A549 (cell line): ENCODE data around the gene ELMOD1. TPM values are rescaled to one million over a fixed set of nuclear protein-coding genes. Genes with fewer than 3 reads are reported as not detected.

Source experiments
- ATAC-seq, 2 experiments: fragments of 200-7000 bp in 1 of 2; fragments of >200 bp in 1 of 2; cut with Nextera tagmentation in 1 of 2; cut with Tn5 transposase in 1 of 2; 3 replicates each; pipeline versions ENCODE4 v1.8.0 to v1.9.1; 2018 to 2020; ENCODE audit warnings: mild to moderate bottlenecking in 1 of 2, moderate library complexity in 1 of 2
- CTCF ChIA-PET: fragments of 300-600 bp; sonication (Branson Sonifier 250); formaldehyde crosslinking; extraction: SDS; loops from one replicate; lab custom pipeline; 2021; ENCODE audit warnings: antibody characterized with exemption, inconsistent platforms; lab: Yijun Ruan, JAX
- POLR2A ChIA-PET: fragments of 350-600 bp; formaldehyde crosslinking; extraction: SDS; loops from one replicate; lab custom pipeline; 2021; ENCODE audit warnings: antibody characterized with exemption, inconsistent platforms; lab: Yijun Ruan, JAX
- DNase-seq, 2 experiments: peaks; one replicate each; pipeline versions ENCODE4 v3.0.0 to v3.0.0-alpha.2; 2011 to 2016; ENCODE audit warnings: low read depth in 1 of 2, low spot score in 1 of 2
- FAIRE-seq: peaks from 2 replicates; lab custom pipeline; 2011; peaks lifted over from hg19 to GRCh38; lab: Jason Lieb, UNC
- H3K27ac ChIP-seq, 2 experiments: fragments of >200 bp; sonication (Bioruptor Twin); formaldehyde crosslinking; 3 replicates each; pipeline ENCODE4 v1.5.1; 2016 to 2017
- H3K4me1 ChIP-seq: fragments of >200 bp; sonication (Bioruptor Twin); formaldehyde crosslinking; 3 replicates; pipeline ENCODE4 v1.6.1; 2016
- H3K4me2 ChIP-seq: fragments of >200 bp; sonication (Bioruptor Twin); formaldehyde crosslinking; 3 replicates; pipeline ENCODE4 v1.6.1; 2016
- H3K4me3 ChIP-seq: fragments of >200 bp; sonication (Bioruptor Twin); formaldehyde crosslinking; 3 replicates; pipeline ENCODE4 v1.5.1; 2016
- H3K9me3 ChIP-seq: fragments of >200 bp; sonication (Bioruptor Twin); formaldehyde crosslinking; 3 replicates; pipeline ENCODE4 v1.6.1; 2016
- ESRRA ChIP-seq: fragments of 150-350 bp; IDR thresholded peaks from 2 replicates; pipeline ENCODE4 v1.6.1; 2014; ENCODE audit warnings: mild to moderate bottlenecking, low read length, borderline replicate concordance
- GATA3 ChIP-seq: IDR thresholded peaks from 2 replicates; pipeline ENCODE4 v1.6.1; 2012; ENCODE audit warnings: borderline replicate concordance
- HDAC2 ChIP-seq: fragments of 200-600 bp; sonication (generic); IDR thresholded peaks from 2 replicates; pipeline ENCODE4 v1.6.1; 2016
- MYC ChIP-seq: IDR thresholded peaks from 2 replicates; pipeline ENCODE4 v1.6.1; 2012; ENCODE audit warnings: mild to moderate bottlenecking, inconsistent platforms, low read length, improper control_type of control experiment, borderline replicate concordance
- NR3C1 ChIP-seq: fragments of >200 bp; sonication (Bioruptor Twin); formaldehyde crosslinking; IDR thresholded peaks from 3 replicates; pipeline ENCODE4 v1.6.1; 2017
- RARB ChIP-seq: fragments of 250-450 bp; sonication (Bioruptor Pico); IDR thresholded peaks from 2 replicates; pipeline ENCODE4 v1.8.0; 2021; ENCODE audit warnings: mild to moderate bottlenecking, moderate library complexity
- TFCP2L1 ChIP-seq: fragments of 250-450 bp; sonication (Bioruptor Pico); IDR thresholded peaks from 2 replicates; pipeline ENCODE4 v1.5.0; 2021; ENCODE audit warnings: mild to moderate bottlenecking
- WGBS: methylation state at CpG from one replicate; pipeline ENCODE4 v1.1.6; 2017; ENCODE audit errors: missing lambda C conversion rate; 5-methylcytosine and 5-hydroxymethylcytosine counted together
- polyA plus RNA-seq, 4 experiments: library from polyadenylated mRNA; depleted of rRNA in 3 of 4; stranded (reverse); fragments of >200 nt; fragmentation: RNase III in 1 of 4; extraction: RNeasy Plus Mini Kit Qiagen cat#74134 plus additional on column Dnase treatment in 1 of 4; gene quantifications; 2 replicates in 3 of 4; 3 replicates in 1 of 4; pipeline ENCODE4 v1.2.3, GENCODE V29; 2011 to 2017
- TF ChIP-seq, protein P1 (sequence below): fragments of 450-650 bp; IDR thresholded peaks from 2 replicates; pipeline ENCODE4 v1.6.1; 2014; ENCODE audit warnings: antibody characterized with exemption

Gene ELMOD1
- polyA plus RNA-seq, 2 of the 4 experiments (the other 2 are of a cell fraction), result 0.04 to 0.08 TPM

DNA sequence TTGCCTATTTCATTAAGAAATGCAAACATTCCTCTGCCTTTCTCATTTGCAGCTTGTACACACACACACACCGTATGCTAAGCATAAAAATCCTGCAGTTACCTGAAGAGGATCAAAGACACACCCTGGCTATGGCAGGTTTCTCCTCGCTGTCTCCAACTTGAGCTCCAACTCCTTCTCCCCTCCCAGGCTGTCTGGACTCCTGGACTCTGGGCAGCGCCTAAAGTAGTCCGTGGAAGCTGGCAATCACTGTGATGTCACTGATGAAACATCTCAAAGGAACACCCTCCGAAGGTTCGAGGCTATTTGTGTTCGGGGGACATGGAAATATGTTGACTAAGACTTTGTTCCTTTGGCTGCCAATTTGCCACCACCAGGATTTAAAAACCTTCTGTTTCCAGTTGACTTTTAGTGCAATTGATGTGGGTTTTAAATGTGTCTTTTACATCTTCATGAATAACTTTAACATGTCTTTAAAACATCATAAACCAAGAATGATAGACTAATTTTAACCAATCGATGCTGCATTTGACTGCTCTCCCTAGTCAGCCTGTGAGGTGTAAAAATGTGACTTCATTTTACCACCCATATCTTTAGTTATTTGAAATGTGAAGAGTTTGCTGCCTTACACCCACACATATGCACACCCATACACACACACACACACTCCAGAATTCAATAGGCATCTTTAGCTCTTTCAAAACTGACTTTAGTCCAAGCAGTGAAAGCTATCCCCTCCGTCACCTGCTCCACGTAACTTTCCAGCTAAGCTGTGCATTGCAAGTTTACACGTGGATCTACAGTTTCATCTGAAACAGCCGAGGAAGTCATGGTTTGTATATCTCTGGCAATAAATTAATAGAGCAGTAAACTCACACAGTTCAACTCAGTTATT is 121.2 kb downstream of the ELMOD1 start, which contains the start of gene SLN:
Gene SLN (minus strand): TSS at position 196 of the 895 bp plus-strand sequence.
- 35% methylated on average over 12 of the region's 12 CpGs for WGBS

DNA sequence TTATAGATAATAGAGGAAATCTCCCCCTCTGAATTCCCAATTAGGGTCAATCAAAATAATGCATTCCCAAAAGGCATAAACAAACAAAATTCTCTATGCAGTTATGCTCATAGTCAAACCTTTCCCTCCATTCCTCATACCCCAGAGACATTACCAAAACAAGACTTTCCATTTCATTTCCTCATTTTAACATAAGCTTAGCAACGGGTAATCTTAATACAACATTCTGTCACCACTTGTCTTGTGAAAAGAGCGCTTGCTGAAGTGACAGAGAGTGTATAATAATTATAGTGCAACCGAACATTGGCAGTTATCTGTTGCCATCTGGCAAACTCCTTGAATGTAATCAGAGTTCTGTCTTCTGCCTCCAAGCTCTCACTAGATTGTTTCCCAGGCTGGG is 122.1 kb downstream of the ELMOD1 start:
- POLR2A ChIA-PET, result no interaction called here
- no peak for FAIRE-seq
- TF ChIP-seq MYC (no peak), GATA3 (no peak), ESRRA (no peak), RARB (CRISPR knock-in tag) (no peak), HDAC2 (no peak), TFCP2L1 (no peak), NR3C1 (no peak)
- TF ChIP-seq, all 56 proteins: peak for 0
- Histone ChIP-seq H3K27ac (no peak overlapping the region), H3K4me1 (no peaks in the 10 kb centered on the region), H3K4me3 (no peak overlapping the region), H3K9me3 (no peaks in the 10 kb centered on the region), H3K4me2 (no peak overlapping the region)
- CTCF ChIA-PET, result interaction anchor here (1.5 kb wide), 2 partner anchors 24 to 164 kb away, joined by 3 to 6 read pairs; no protein-coding TSS in a partner anchor
- no peak for ATAC-seq
- DNase-seq, result no peak
- 56% methylated on average over 3 of the region's 3 CpGs for WGBS

More for the DNA sequence above, 121.2 kb downstream of the ELMOD1 start, which contains the start of gene SLN:
- CTCF ChIA-PET, result interaction anchor here (1.1 to 1.5 kb wide), 3 partner anchors 41 to 163 kb away, joined by 3 read pairs; no protein-coding TSS in a partner anchor
- TF ChIP-seq, protein P1, sequence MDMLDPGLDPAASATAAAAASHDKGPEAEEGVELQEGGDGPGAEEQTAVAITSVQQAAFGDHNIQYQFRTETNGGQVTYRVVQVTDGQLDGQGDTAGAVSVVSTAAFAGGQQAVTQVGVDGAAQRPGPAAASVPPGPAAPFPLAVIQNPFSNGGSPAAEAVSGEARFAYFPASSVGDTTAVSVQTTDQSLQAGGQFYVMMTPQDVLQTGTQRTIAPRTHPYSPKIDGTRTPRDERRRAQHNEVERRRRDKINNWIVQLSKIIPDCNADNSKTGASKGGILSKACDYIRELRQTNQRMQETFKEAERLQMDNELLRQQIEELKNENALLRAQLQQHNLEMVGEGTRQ, result no peak
- H3K4me3 ChIP-seq, result no peak within 1 kb of the TSS
- H3K27ac ChIP-seq, result no peak within 1 kb of the TSS
- peak within 1 kb of the TSS; percentile 41; the same call in 2 of the 3 replicates for H3K4me2 ChIP-seq
- H3K9me3 ChIP-seq, result no peaks in the 10 kb centered on the region
- no peaks in the 10 kb centered on the region for H3K4me1 ChIP-seq
- POLR2A ChIA-PET, result no interaction called here
- DNase-seq, result no peak
- no peak for FAIRE-seq
- peak in 1 of 2 experiments; percentile 69; a peak in 3 of 6 replicates for ATAC-seq

Other genes with a start within 250 kb of the ELMOD1 start
- 3.7 and 5.8 TPM in 2 replicates for gene CWF19L2, start 133.3 kb upstream of the ELMOD1 start, polyA plus RNA-seq (2011; rRNA removed)
- gene CWF19L2, start 133.3 kb upstream of the ELMOD1 start, polyA plus RNA-seq (2017; fragmentation: RNase III; extraction: RNeasy Plus Mini Kit Qiagen cat#74134 plus additional on column Dnase treatment), result 5.2 to 5.4 TPM (median 5.4 TPM) in 3 replicates
- 7.1 and 10.8 TPM in 2 replicates for gene ALKBH8, start 25.4 kb upstream of the ELMOD1 start, polyA plus RNA-seq (2011; rRNA removed)
- 6.5 to 7.7 TPM (median 7.6 TPM) in 3 replicates for gene ALKBH8, start 25.4 kb upstream of the ELMOD1 start, polyA plus RNA-seq (2017; fragmentation: RNase III; extraction: RNeasy Plus Mini Kit Qiagen cat#74134 plus additional on column Dnase treatment)
- 2.0 and 2.2 TPM in 2 replicates for gene SLN, start 120.9 kb downstream of the ELMOD1 start, polyA plus RNA-seq (2011; rRNA removed)
- 0.72 to 1.3 TPM (median 1.2 TPM) in 3 replicates for gene SLN, start 120.9 kb downstream of the ELMOD1 start, polyA plus RNA-seq (2017; fragmentation: RNase III; extraction: RNeasy Plus Mini Kit Qiagen cat#74134 plus additional on column Dnase treatment)